HG02981 (cell line): ENCODE data around the gene ITPK1.
"Not testable (repeated sequence)": the region's sequence is repeated elsewhere in the genome, so short reads cannot be mapped to it uniquely, and the experiment has no call there.

Source experiments
- ATAC-seq: cut with Tn5 transposase; IDR thresholded peaks from one replicate; pipeline ENCODE4 v1.9.1; 2021; ENCODE audit warnings: mild to moderate bottlenecking, moderate library complexity; ENCODE audit not compliant: unreplicated experiment

The ITPK1 gene

GRCh38 chr14:93131257-93131820, 15.6 kb upstream of the ITPK1 start:
- ATAC-seq: not testable (repeated sequence)

GRCh38 chr14:93128725-93129459, 13.2 kb upstream of the ITPK1 start:
- no peak for ATAC-seq

- ATAC-seq: no peak
Observed at GRCh38 chr14:93126111-93126510, 10.4 kb upstream of the ITPK1 start.

GRCh38 chr14:93122826-93123225, 7.1 kb upstream of the ITPK1 start:
- ATAC-seq: no peak

GRCh38 chr14:93121030-93121834, 5.5 kb upstream of the ITPK1 start:
- no peak for ATAC-seq

GRCh38 chr14:93120517-93120916, 4.8 kb upstream of the ITPK1 start:
- ATAC-seq: no peak

GRCh38 chr14:93116676-93117200, 1.0 kb upstream of the ITPK1 start:
- no peak for ATAC-seq

- ATAC-seq: peak; percentile 66
Observed at GRCh38 chr14:93115069-93115820, 480 bp downstream of the ITPK1 start.

GRCh38 chr14:93114713-93115068, 1.0 kb downstream of the ITPK1 start:
- no peak for ATAC-seq

- no peak for ATAC-seq
Observed at GRCh38 chr14:93114068-93114710, 1.5 kb downstream of the ITPK1 start.

- ATAC-seq: no peak
Observed at GRCh38 chr14:93113678-93114067, 2.1 kb downstream of the ITPK1 start.

GRCh38 chr14:93112891-93113677, 2.6 kb downstream of the ITPK1 start:
- ATAC-seq: peak; percentile 21

- not testable (repeated sequence) for ATAC-seq
Observed at GRCh38 chr14:93111541-93111940, 4.2 kb downstream of the ITPK1 start.

GRCh38 chr14:93110856-93111419, 4.8 kb downstream of the ITPK1 start:
- ATAC-seq: no peak

GRCh38 chr14:93109572-93110481, 5.9 kb downstream of the ITPK1 start:
- no peak for ATAC-seq

GRCh38 chr14:93108105-93108504, 7.6 kb downstream of the ITPK1 start:
- no peak for ATAC-seq

- ATAC-seq: no peak
Observed at GRCh38 chr14:93107453-93107852, 8.3 kb downstream of the ITPK1 start.

GRCh38 chr14:93106541-93107156, 9.1 kb downstream of the ITPK1 start:
- ATAC-seq: no peak
